Peyer's patch (tissue), 4 donors: ENCODE results near the gene TYW1.
"Not testable (repeated sequence)": the region's sequence is repeated elsewhere in the genome, so short reads cannot be mapped to it uniquely, and the experiment has no call there.

ENCODE experiments used
- POLR2A ChIP-seq, 2 donors: fragments of 450-650 bp; IDR thresholded peaks; one replicate each; pipeline ENCODE4 v1.5.1; 2017; ENCODE audit warnings: antibody characterized with exemption in 2 of 2, mild to moderate bottlenecking in 2 of 2, moderate library complexity in 2 of 2
- TF ChIP-seq, protein P1 (sequence below), 6 experiments: fragments of 450-650 bp in 4 of 6; fragments of 200-600 bp in 2 of 6; sonication (generic) in 1 of 6; IDR thresholded peaks; one replicate each; pipeline ENCODE4 v1.5.1; 2017 to 2019; ENCODE audit warnings: antibody characterized with exemption in 6 of 6, mild to moderate bottlenecking in 3 of 6, moderate library complexity in 1 of 6

DNA sequence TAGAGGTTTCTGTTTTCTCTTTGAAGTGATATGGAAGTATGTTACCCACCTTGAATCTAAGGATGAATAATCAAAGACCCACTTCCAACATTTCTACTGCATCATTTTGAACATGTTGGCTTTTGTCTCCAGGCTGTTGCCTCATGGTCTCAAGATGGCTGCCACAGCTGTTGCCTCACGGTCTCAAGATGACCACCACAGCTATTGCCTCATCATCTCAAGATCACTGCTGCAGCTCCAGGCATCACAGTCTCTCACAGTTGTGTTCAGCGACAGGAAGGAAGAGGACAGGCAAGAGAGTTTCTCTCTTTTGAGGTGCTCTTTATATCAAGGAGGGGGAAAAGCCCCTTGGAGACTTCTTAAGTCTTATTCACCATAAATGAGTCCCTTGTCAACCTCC is 267.4 kb downstream of the TYW1 start:
- not testable (repeated sequence) for TF ChIP-seq POLR2A (IDR thresholded peaks at IDR 0.05)
- TF ChIP-seq, protein P1, sequence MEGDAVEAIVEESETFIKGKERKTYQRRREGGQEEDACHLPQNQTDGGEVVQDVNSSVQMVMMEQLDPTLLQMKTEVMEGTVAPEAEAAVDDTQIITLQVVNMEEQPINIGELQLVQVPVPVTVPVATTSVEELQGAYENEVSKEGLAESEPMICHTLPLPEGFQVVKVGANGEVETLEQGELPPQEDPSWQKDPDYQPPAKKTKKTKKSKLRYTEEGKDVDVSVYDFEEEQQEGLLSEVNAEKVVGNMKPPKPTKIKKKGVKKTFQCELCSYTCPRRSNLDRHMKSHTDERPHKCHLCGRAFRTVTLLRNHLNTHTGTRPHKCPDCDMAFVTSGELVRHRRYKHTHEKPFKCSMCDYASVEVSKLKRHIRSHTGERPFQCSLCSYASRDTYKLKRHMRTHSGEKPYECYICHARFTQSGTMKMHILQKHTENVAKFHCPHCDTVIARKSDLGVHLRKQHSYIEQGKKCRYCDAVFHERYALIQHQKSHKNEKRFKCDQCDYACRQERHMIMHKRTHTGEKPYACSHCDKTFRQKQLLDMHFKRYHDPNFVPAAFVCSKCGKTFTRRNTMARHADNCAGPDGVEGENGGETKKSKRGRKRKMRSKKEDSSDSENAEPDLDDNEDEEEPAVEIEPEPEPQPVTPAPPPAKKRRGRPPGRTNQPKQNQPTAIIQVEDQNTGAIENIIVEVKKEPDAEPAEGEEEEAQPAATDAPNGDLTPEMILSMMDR (IDR thresholded peaks at IDR 0.05), result not testable (repeated sequence)
